GM19467 (cell line): ENCODE measurements around the gene SLC35D3.
"Not testable (repeated sequence)": the region's sequence is repeated elsewhere in the genome, so short reads cannot be mapped to it uniquely, and the experiment has no call there.

ENCODE experiments used
- ATAC-seq: cut with Tn5 transposase; IDR thresholded peaks from one replicate; pipeline ENCODE4 v1.9.1; 2021; ENCODE audit warnings: mild to moderate bottlenecking, moderate library complexity; ENCODE audit not compliant: unreplicated experiment

The SLC35D3 gene

DNA sequence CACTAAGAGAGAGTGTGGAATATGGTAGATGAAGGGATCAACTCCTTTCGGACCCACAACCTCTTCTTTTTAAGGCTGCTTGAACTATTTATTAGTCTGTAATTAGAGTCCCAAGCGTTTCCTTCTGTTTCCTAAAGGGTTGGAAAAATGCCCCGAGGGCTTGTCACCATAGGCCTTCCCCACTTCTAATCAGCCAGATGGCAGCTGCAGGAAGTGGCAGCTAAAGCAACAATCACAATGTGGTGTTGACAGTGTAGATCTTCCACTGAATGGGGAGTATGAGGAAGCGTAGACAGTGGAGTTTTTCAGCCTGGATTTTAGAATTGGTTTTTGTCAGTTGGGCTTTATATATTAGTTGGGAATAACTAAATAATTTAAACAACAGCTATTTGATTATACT lies 40.6 kb downstream of the SLC35D3 start:
- no peak for ATAC-seq

- no peak for ATAC-seq
These were observed 41.2 kb downstream of the SLC35D3 start for GRCh38 chr6:136963259-136963658.

GRCh38 chr6:136964398-136964797 lies 42.3 kb downstream of the SLC35D3 start:
- no peak for ATAC-seq

GRCh38 chr6:136967876-136968752 lies 46.0 kb downstream of the SLC35D3 start:
- peak; percentile 93 for ATAC-seq

DNA sequence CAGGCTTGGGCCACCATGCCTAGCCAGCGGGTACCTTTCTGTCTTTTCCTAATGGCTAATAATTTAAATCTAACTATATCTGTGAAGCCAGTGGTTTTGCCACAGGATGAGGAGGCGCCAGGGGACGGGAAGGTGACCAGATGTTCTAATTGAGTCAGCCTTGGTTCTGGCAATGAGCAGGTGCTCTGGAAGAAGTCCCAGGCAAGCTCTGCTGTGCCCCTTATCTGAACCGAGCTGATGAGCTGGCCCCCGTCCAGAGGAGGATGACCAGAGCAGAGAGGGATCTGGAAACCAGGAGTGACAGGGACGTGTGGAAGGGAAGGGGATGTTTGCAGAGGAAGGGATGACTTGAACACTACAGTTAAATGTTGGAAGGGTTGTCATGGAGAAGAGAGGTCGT lies 46.7 kb downstream of the SLC35D3 start:
- ATAC-seq: no peak

GRCh38 chr6:136969433-136969832 lies 47.3 kb downstream of the SLC35D3 start:
- ATAC-seq: no peak

- no peak for ATAC-seq
These were observed 47.8 kb downstream of the SLC35D3 start for GRCh38 chr6:136969930-136970329.

DNA sequence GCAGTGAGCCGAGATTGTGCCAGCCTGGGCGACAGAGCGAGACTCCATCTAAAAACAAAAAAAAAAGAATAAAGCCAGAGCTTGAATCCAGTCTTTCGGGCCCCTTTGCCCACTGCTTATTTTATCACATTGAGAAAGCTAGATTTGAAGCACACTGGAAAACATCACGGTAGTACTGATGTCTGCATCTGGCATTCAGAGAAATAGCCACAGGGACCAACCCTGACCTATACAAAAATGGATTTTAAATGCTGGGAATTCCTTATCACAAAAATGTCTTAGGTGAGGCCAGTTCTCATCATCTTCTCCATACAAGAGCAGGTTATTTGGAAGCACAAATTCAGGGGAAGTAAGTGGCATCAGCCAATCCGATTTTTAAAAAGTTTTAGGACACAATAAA lies 49.5 kb downstream of the SLC35D3 start:
- no peak for ATAC-seq

- ATAC-seq: not testable (repeated sequence)
These were observed 51.7 kb downstream of the SLC35D3 start for GRCh38 chr6:136973781-136974180.
